ENCODE measurements around the gene BRD2. TPM values are rescaled to one million over a fixed set of nuclear protein-coding genes. Genes with fewer than 3 reads are reported as not detected.
A peak's percentile ranks its signal among the peaks of the same experiment; 100 is the strongest.
"Not testable (repeated sequence)": the region's sequence is repeated elsewhere in the genome, so short reads cannot be mapped to it uniquely, and the experiment has no call there.

BRD2 gene
- total RNA-seq, 1 donor from 2014 or later, result 36.5 TPM

- no peak overlapping the region for H3K27ac ChIP-seq (ENCODE audit: low read depth, low read length)
These were observed 29.9 kb upstream of the BRD2 start for GRCh38 chr6:32938494-32938893.

GRCh38 chr6:32940656-32941213 is 27.7 kb upstream of the BRD2 start, which contains the start of gene HLA-DMB:
HLA-DMB (minus strand) TSS chr6:32941028; CDS start chr6:32940807, 221 bp downstream.
- peaks cover 0 to 11% (median 8%) of the 10 kb centered on the region in 3 donors for H3K4me1 ChIP-seq (ENCODE audit: control insufficient read depth in 3 of 3, insufficient read depth in 3 of 3, low read length in 3 of 3)
- peak within 1 kb of the TSS; percentile 47 to 79 (median 73) for H3K4me3 ChIP-seq (ENCODE audit: low read length in 3 of 3)
- H3K27ac ChIP-seq (ENCODE audit: low read depth, low read length), result peak within 1 kb of the TSS; percentile 73
- peaks cover 0 to 3% (median 0%) of the 10 kb centered on the region in 3 donors for H3K27me3 ChIP-seq (ENCODE audit: control insufficient read depth in 3 of 3, insufficient read depth in 3 of 3, low read length in 3 of 3)
- peak within 1 kb of the TSS; percentile 50 to 78 (median 74) for H3K9ac ChIP-seq (ENCODE audit: low read depth in 1 of 3, low read length in 3 of 3)
- no peaks in the 10 kb centered on the region for H3K9me3 ChIP-seq (ENCODE audit: control insufficient read depth in 3 of 3, low read length in 3 of 3)
- H3K36me3 ChIP-seq (ENCODE audit: control insufficient read depth in 3 of 3, insufficient read depth in 3 of 3, low read length in 3 of 3), result no peaks in the 10 kb centered on the region

More at GRCh38 chr6:32938494-32938893, 29.9 kb upstream of the BRD2 start:
- H3K4me3 ChIP-seq (ENCODE audit: low read length in 3 of 3), result no peak overlapping the region
- H3K9ac ChIP-seq (ENCODE audit: low read depth in 1 of 3, low read length in 3 of 3), result no peak overlapping the region
- H3K27me3 ChIP-seq (ENCODE audit: control insufficient read depth in 3 of 3, insufficient read depth in 3 of 3, low read length in 3 of 3), result peaks cover 0 to 3% (median 0%) of the 10 kb centered on the region in 3 donors
- H3K36me3 ChIP-seq (ENCODE audit: control insufficient read depth in 3 of 3, insufficient read depth in 3 of 3, low read length in 3 of 3), result no peaks in the 10 kb centered on the region
- no peaks in the 10 kb centered on the region for H3K9me3 ChIP-seq (ENCODE audit: control insufficient read depth in 3 of 3, low read length in 3 of 3)
- peaks cover 0 to 11% (median 8%) of the 10 kb centered on the region in 3 donors for H3K4me1 ChIP-seq (ENCODE audit: control insufficient read depth in 3 of 3, insufficient read depth in 3 of 3, low read length in 3 of 3)

GRCh38 chr6:32941214-32941768 is 27.1 kb upstream of the BRD2 start:
- Histone ChIP-seq H3K9ac (ENCODE audit: low read depth in 1 of 3, low read length in 3 of 3) (peak overlapping the region in 1 of 3 donors; percentile 41), H3K36me3 (ENCODE audit: control insufficient read depth in 3 of 3, insufficient read depth in 3 of 3, low read length in 3 of 3) (no peaks in the 10 kb centered on the region), H3K4me3 (ENCODE audit: low read length in 3 of 3) (no peak overlapping the region), H3K27ac (ENCODE audit: low read depth, low read length) (peak overlapping the region; percentile 73), H3K9me3 (ENCODE audit: control insufficient read depth in 3 of 3, low read length in 3 of 3) (no peaks in the 10 kb centered on the region), H3K4me1 (ENCODE audit: control insufficient read depth in 3 of 3, insufficient read depth in 3 of 3, low read length in 3 of 3) (peaks cover 0 to 11% (median 8%) of the 10 kb centered on the region in 3 donors), H3K27me3 (ENCODE audit: control insufficient read depth in 3 of 3, insufficient read depth in 3 of 3, low read length in 3 of 3) (peaks cover 0 to 3% (median 0%) of the 10 kb centered on the region in 3 donors)

GRCh38 chr6:32942555-32943123 is 25.8 kb upstream of the BRD2 start:
- not testable (repeated sequence) for H3K36me3 ChIP-seq (ENCODE audit: control insufficient read depth in 3 of 3, insufficient read depth in 3 of 3, low read length in 3 of 3); H3K9me3 ChIP-seq (ENCODE audit: control insufficient read depth in 3 of 3, low read length in 3 of 3); H3K27me3 ChIP-seq (ENCODE audit: control insufficient read depth in 3 of 3, insufficient read depth in 3 of 3, low read length in 3 of 3); H3K9ac ChIP-seq (ENCODE audit: low read depth in 1 of 3, low read length in 3 of 3); H3K27ac ChIP-seq (ENCODE audit: low read depth, low read length); H3K4me3 ChIP-seq (ENCODE audit: low read length in 3 of 3)
- peaks cover 0 to 11% (median 8%) of the 10 kb centered on the region in 3 donors for H3K4me1 ChIP-seq (ENCODE audit: control insufficient read depth in 3 of 3, insufficient read depth in 3 of 3, low read length in 3 of 3)

- Histone ChIP-seq H3K36me3 (ENCODE audit: control insufficient read depth in 3 of 3, insufficient read depth in 3 of 3, low read length in 3 of 3) (no peaks in the 10 kb centered on the region), H3K4me1 (ENCODE audit: control insufficient read depth in 3 of 3, insufficient read depth in 3 of 3, low read length in 3 of 3) (peaks cover 0 to 11% (median 8%) of the 10 kb centered on the region in 3 donors), H3K9ac (ENCODE audit: low read depth in 1 of 3, low read length in 3 of 3) (no peak overlapping the region), H3K27ac (ENCODE audit: low read depth, low read length) (peak overlapping the region; percentile 39), H3K27me3 (ENCODE audit: control insufficient read depth in 3 of 3, insufficient read depth in 3 of 3, low read length in 3 of 3) (no peaks in the 10 kb centered on the region), H3K4me3 (ENCODE audit: low read length in 3 of 3) (no peak overlapping the region), H3K9me3 (ENCODE audit: control insufficient read depth in 3 of 3, low read length in 3 of 3) (no peaks in the 10 kb centered on the region)
These were observed 24.3 kb upstream of the BRD2 start for GRCh38 chr6:32943864-32944649.

- Histone ChIP-seq H3K4me3 (ENCODE audit: low read length in 3 of 3) (no peak overlapping the region), H3K36me3 (ENCODE audit: control insufficient read depth in 3 of 3, insufficient read depth in 3 of 3, low read length in 3 of 3) (no peaks in the 10 kb centered on the region), H3K27me3 (ENCODE audit: control insufficient read depth in 3 of 3, insufficient read depth in 3 of 3, low read length in 3 of 3) (no peaks in the 10 kb centered on the region), H3K27ac (ENCODE audit: low read depth, low read length) (peak overlapping the region; percentile 39), H3K9ac (ENCODE audit: low read depth in 1 of 3, low read length in 3 of 3) (no peak overlapping the region), H3K4me1 (ENCODE audit: control insufficient read depth in 3 of 3, insufficient read depth in 3 of 3, low read length in 3 of 3) (peaks cover 0 to 11% (median 8%) of the 10 kb centered on the region in 3 donors), H3K9me3 (ENCODE audit: control insufficient read depth in 3 of 3, low read length in 3 of 3) (no peaks in the 10 kb centered on the region)
These were observed 23.2 kb upstream of the BRD2 start for GRCh38 chr6:32945108-32945760.

GRCh38 chr6:32945953-32946352 is 22.4 kb upstream of the BRD2 start:
- Histone ChIP-seq H3K4me3 (ENCODE audit: low read length in 3 of 3) (no peak overlapping the region), H3K9ac (ENCODE audit: low read depth in 1 of 3, low read length in 3 of 3) (no peak overlapping the region), H3K27ac (ENCODE audit: low read depth, low read length) (no peak overlapping the region), H3K27me3 (ENCODE audit: control insufficient read depth in 3 of 3, insufficient read depth in 3 of 3, low read length in 3 of 3) (no peaks in the 10 kb centered on the region), H3K9me3 (ENCODE audit: control insufficient read depth in 3 of 3, low read length in 3 of 3) (no peaks in the 10 kb centered on the region), H3K4me1 (ENCODE audit: control insufficient read depth in 3 of 3, insufficient read depth in 3 of 3, low read length in 3 of 3) (peaks cover 3 to 4% (median 4%) of the 10 kb centered on the region in 3 donors), H3K36me3 (ENCODE audit: control insufficient read depth in 3 of 3, insufficient read depth in 3 of 3, low read length in 3 of 3) (no peaks in the 10 kb centered on the region)

GRCh38 chr6:32946893-32947292 is 21.5 kb upstream of the BRD2 start:
- Histone ChIP-seq H3K4me1 (ENCODE audit: control insufficient read depth in 3 of 3, insufficient read depth in 3 of 3, low read length in 3 of 3) (peaks cover 0 to 3% (median 0%) of the 10 kb centered on the region in 3 donors), H3K9me3 (ENCODE audit: control insufficient read depth in 3 of 3, low read length in 3 of 3) (no peaks in the 10 kb centered on the region), H3K27ac (ENCODE audit: low read depth, low read length) (no peak overlapping the region), H3K27me3 (ENCODE audit: control insufficient read depth in 3 of 3, insufficient read depth in 3 of 3, low read length in 3 of 3) (no peaks in the 10 kb centered on the region), H3K4me3 (ENCODE audit: low read length in 3 of 3) (no peak overlapping the region), H3K36me3 (ENCODE audit: control insufficient read depth in 3 of 3, insufficient read depth in 3 of 3, low read length in 3 of 3) (no peaks in the 10 kb centered on the region), H3K9ac (ENCODE audit: low read depth in 1 of 3, low read length in 3 of 3) (no peak overlapping the region)

GRCh38 chr6:32947552-32948465 is 20.6 kb upstream of the BRD2 start:
- no peak overlapping the region for H3K9ac ChIP-seq (ENCODE audit: low read depth in 1 of 3, low read length in 3 of 3)
- H3K36me3 ChIP-seq (ENCODE audit: control insufficient read depth in 3 of 3, insufficient read depth in 3 of 3, low read length in 3 of 3), result no peaks in the 10 kb centered on the region
- H3K27me3 ChIP-seq (ENCODE audit: control insufficient read depth in 3 of 3, insufficient read depth in 3 of 3, low read length in 3 of 3), result no peaks in the 10 kb centered on the region
- H3K9me3 ChIP-seq (ENCODE audit: control insufficient read depth in 3 of 3, low read length in 3 of 3), result no peaks in the 10 kb centered on the region
- H3K4me1 ChIP-seq (ENCODE audit: control insufficient read depth in 3 of 3, insufficient read depth in 3 of 3, low read length in 3 of 3), result peaks cover 2 to 6% (median 4%) of the 10 kb centered on the region in 3 donors
- no peak overlapping the region for H3K4me3 ChIP-seq (ENCODE audit: low read length in 3 of 3)
- no peak overlapping the region for H3K27ac ChIP-seq (ENCODE audit: low read depth, low read length)
